Breast epithelium (tissue), 3 donors: Measurements from ENCODE around the gene PRKD3.

Experiments
- POLR2A ChIP-seq: fragments of 450-650 bp; IDR thresholded peaks from one replicate; pipeline ENCODE4 v1.6.1; 2016; ENCODE audit warnings: antibody characterized with exemption, mild to moderate bottlenecking, moderate library complexity
- TF ChIP-seq, protein P1 (sequence below), 3 donors: fragments of 450-650 bp; IDR thresholded peaks; one replicate each; pipeline ENCODE4 v1.5.1; 2016 to 2017; ENCODE audit warnings: antibody characterized with exemption in 3 of 3, mild to moderate bottlenecking in 3 of 3, moderate library complexity in 3 of 3

DNA sequence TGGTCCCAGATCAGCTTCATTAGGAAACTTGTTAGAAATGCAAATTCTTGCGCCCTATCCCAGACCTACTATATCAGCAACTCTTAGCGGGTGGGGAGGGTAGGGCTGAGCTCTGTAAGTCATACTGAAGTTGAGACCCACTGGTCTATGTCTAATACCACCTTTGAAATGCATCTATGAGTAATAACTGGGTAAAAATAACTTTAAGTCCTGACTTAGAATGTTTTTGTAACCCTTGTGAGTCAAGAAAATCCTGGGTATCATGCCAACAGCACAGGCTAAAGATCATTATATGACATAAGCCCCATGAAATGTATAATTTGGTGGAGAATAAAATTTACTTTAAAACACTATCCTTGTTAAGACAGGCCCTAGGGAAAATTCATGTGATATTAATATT, 41.4 kb downstream of the PRKD3 start:
- TF ChIP-seq, protein P1, sequence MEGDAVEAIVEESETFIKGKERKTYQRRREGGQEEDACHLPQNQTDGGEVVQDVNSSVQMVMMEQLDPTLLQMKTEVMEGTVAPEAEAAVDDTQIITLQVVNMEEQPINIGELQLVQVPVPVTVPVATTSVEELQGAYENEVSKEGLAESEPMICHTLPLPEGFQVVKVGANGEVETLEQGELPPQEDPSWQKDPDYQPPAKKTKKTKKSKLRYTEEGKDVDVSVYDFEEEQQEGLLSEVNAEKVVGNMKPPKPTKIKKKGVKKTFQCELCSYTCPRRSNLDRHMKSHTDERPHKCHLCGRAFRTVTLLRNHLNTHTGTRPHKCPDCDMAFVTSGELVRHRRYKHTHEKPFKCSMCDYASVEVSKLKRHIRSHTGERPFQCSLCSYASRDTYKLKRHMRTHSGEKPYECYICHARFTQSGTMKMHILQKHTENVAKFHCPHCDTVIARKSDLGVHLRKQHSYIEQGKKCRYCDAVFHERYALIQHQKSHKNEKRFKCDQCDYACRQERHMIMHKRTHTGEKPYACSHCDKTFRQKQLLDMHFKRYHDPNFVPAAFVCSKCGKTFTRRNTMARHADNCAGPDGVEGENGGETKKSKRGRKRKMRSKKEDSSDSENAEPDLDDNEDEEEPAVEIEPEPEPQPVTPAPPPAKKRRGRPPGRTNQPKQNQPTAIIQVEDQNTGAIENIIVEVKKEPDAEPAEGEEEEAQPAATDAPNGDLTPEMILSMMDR (IDR thresholded peaks at IDR 0.05), result no peak
- no peak for TF ChIP-seq POLR2A
